HCT116 (cell line): ENCODE results near the gene LPXN. TPM values are rescaled to one million over a fixed set of nuclear protein-coding genes. Genes with fewer than 3 reads are reported as not detected.

Experiments
- ATAC-seq: fragments of 200-7000 bp; cut with Tn5 transposase; 2 replicates; pipeline ENCODE4 v1.9.1; 2020; ENCODE audit warnings: mild to moderate bottlenecking, moderate library complexity
- BruUV-seq: library from RNA; stranded (reverse); fragments of 400-500 nt; replicated peaks from 2 replicates; lab custom pipeline; 2021; lab: Mats Ljungman, UMichigan
- CTCF ChIA-PET: fragments of 300-600 bp; sonication (Branson Sonifier 250); formaldehyde crosslinking; loops from one replicate; lab custom pipeline; 2021; ENCODE audit warnings: antibody characterized with exemption; lab: Charles Lee
- POLR2A ChIA-PET: fragments of 300-600, 350-600 bp; sonication (Branson Sonifier 250); formaldehyde crosslinking; loops from one replicate; lab custom pipeline; 2021; ENCODE audit warnings: antibody characterized with exemption; lab: Charles Lee
- RAD21 ChIA-PET, 2 experiments: fragments of 300-600 bp; sonication (Branson Sonifier 250); formaldehyde crosslinking; loops; one replicate each; lab custom pipeline; 2023; ENCODE audit warnings: low total read pairs in 2 of 2; ENCODE audit not compliant: uncharacterized antibody in 2 of 2, unreplicated experiment in 2 of 2, low non-redundant PET in 1 of 2; lab: Charles Lee
- DNase-seq: peaks from one replicate; pipeline ENCODE4 v3.0.0-alpha.2; 2010; ENCODE audit warnings: low read depth, low spot score
- H2AFZ ChIP-seq: fragments of 200-600 bp; shearing (Covaris generic), sonication (generic); 2 replicates; pipeline ENCODE4 v1.6.1; 2017; ENCODE audit warnings: low read depth, mixed run types, mixed read lengths, antibody characterized with exemption, low read length; ENCODE audit not compliant: poor library complexity, severe bottlenecking
- H3K27ac ChIP-seq: 2 replicates; pipeline ENCODE4 v1.5.1; 2012; ENCODE audit warnings: low read depth, low read length
- H3K27me3 ChIP-seq: fragments of 200-600 bp; sonication (generic); 2 replicates; pipeline ENCODE4 v1.6.1; 2016; ENCODE audit warnings: mixed run types, low read length, mixed read lengths; ENCODE audit not compliant: insufficient read depth
- H3K36me3 ChIP-seq, 2 experiments: fragments of 200-500 bp in 1 of 2; fragments of 200-600 bp in 1 of 2; sonication (Bioruptor generic) in 1 of 2; sonication (generic) in 1 of 2; 2 replicates each; pipeline versions ENCODE4 v1.5.1 to v1.6.1; 2014 to 2016; ENCODE audit warnings: low read length in 2 of 2, inconsistent platforms in 1 of 2, mixed read lengths in 1 of 2, mixed run types in 1 of 2; ENCODE audit not compliant: insufficient read depth in 2 of 2, control insufficient read depth in 1 of 2
- H3K4me1 ChIP-seq, 2 experiments: fragments of 200-600 bp in 1 of 2; sonication (generic) in 1 of 2; 2 replicates each; pipeline versions ENCODE4 v1.5.1 to v1.6.1; 2012 to 2017; ENCODE audit warnings: low read length in 2 of 2, inconsistent platforms in 1 of 2, mild to moderate bottlenecking in 1 of 2, mixed read lengths in 1 of 2, mixed run types in 1 of 2, moderate library complexity in 1 of 2; ENCODE audit not compliant: insufficient read depth in 2 of 2, control insufficient read depth in 1 of 2
- H3K4me2 ChIP-seq: fragments of 200-600 bp; sonication (generic); 2 replicates; pipeline ENCODE4 v1.6.1; 2017; ENCODE audit warnings: mixed run types, low read length, mixed read lengths
- H3K4me3 ChIP-seq, 2 experiments: fragments of 200-600 bp in 1 of 2; sonication (generic) in 1 of 2; replicated peaks in 1 of 2; 2 replicates each; pipeline ENCODE4 v1.5.1; 2011 to 2016; ENCODE audit warnings: low read length in 2 of 2, control low read depth in 1 of 2, low read depth in 1 of 2, mild to moderate bottlenecking in 1 of 2, mixed read lengths in 1 of 2, mixed run types in 1 of 2
- H3K79me2 ChIP-seq: fragments of 200-600 bp; sonication (generic); 2 replicates; pipeline ENCODE4 v1.6.1; 2017; ENCODE audit warnings: mild to moderate bottlenecking, mixed run types, low read length, moderate library complexity, mixed read lengths; ENCODE audit not compliant: insufficient read depth
- H3K9ac ChIP-seq: fragments of 200-600 bp; sonication (generic); 2 replicates; pipeline ENCODE4 v1.6.1; 2016; ENCODE audit warnings: low read length, mixed read lengths
- H3K9me2 ChIP-seq: fragments of 200-600 bp; sonication (generic), shearing (Covaris generic); 2 replicates; pipeline ENCODE4 v1.6.1; 2017; ENCODE audit warnings: mixed run types, mild to moderate bottlenecking, moderate library complexity; ENCODE audit not compliant: insufficient read depth
- H3K9me3 ChIP-seq, 2 experiments: fragments of 200-500 bp in 1 of 2; fragments of 200-600 bp in 1 of 2; sonication (Bioruptor generic) in 1 of 2; sonication (generic) in 1 of 2; 2 replicates each; pipeline ENCODE4 v1.6.1; 2014 to 2017; ENCODE audit warnings: low read length in 2 of 2, mixed read lengths in 2 of 2, inconsistent platforms in 1 of 2, low read depth in 1 of 2, mild to moderate bottlenecking in 1 of 2, mixed run types in 1 of 2, moderate library complexity in 1 of 2; ENCODE audit not compliant: control insufficient read depth in 1 of 2, insufficient read depth in 1 of 2
- H4K20me1 ChIP-seq: fragments of 200-600 bp; sonication (generic), shearing (Covaris generic); 2 replicates; pipeline ENCODE4 v1.6.1; 2017; ENCODE audit warnings: mixed run types, mild to moderate bottlenecking, moderate library complexity; ENCODE audit not compliant: insufficient read depth
- ATF3 ChIP-seq: IDR thresholded peaks from 2 replicates; pipeline ENCODE4 v1.6.1; 2012
- CTCF ChIP-seq, 3 experiments: fragments of 200-600 bp in 1 of 3; sonication (generic) in 1 of 3; IDR thresholded peaks in 2 of 3; conservative IDR thresholded peaks in 1 of 3; 2 replicates each; pipeline ENCODE4 v1.5.1; 2012 to 2017; ENCODE audit warnings: low read depth in 2 of 3, low read length in 2 of 3, antibody characterized with exemption in 1 of 3, borderline replicate concordance in 1 of 3, control low read depth in 1 of 3, mild to moderate bottlenecking in 1 of 3, mixed read lengths in 1 of 3, mixed run types in 1 of 3, moderate library complexity in 1 of 3; ENCODE audit not compliant: insufficient read depth in 1 of 3
- EGR1 ChIP-seq: IDR thresholded peaks from 2 replicates; pipeline ENCODE4 v1.6.1; 2012; ENCODE audit warnings: low read depth
- ELF1 ChIP-seq: IDR thresholded peaks from 2 replicates; pipeline ENCODE4 v1.6.1; 2012; ENCODE audit warnings: low read depth, borderline replicate concordance
- EZH2phosphoT487 ChIP-seq: fragments of 200-600 bp; IDR thresholded peaks from 2 replicates; pipeline ENCODE4 v1.6.1; 2018; ENCODE audit warnings: antibody characterized with exemption, borderline replicate concordance
- FOSL1 ChIP-seq: IDR thresholded peaks from 2 replicates; pipeline ENCODE4 v1.6.1; 2012; ENCODE audit warnings: low read depth
- POLR2A ChIP-seq: IDR thresholded peaks from 2 replicates; pipeline ENCODE4 v1.7.0; 2011; ENCODE audit warnings: borderline replicate concordance; ENCODE audit not compliant: insufficient read depth, insufficient read length; ENCODE audit errors: extremely low read depth
- POLR2AphosphoS5 ChIP-seq: IDR thresholded peaks from 2 replicates; pipeline ENCODE4 v1.6.1; 2011; ENCODE audit warnings: mild to moderate bottlenecking, low read depth, low read length, moderate library complexity
- RAD21 ChIP-seq: IDR thresholded peaks from 2 replicates; pipeline ENCODE4 v1.6.1; 2012; ENCODE audit warnings: low read depth, mild to moderate bottlenecking
- REST ChIP-seq: IDR thresholded peaks from 2 replicates; pipeline ENCODE4 v1.6.1; 2012; ENCODE audit warnings: low read depth
- SP1 ChIP-seq: IDR thresholded peaks from 2 replicates; pipeline ENCODE4 v1.6.1; 2012; ENCODE audit warnings: low read depth
- SRF ChIP-seq: IDR thresholded peaks from 2 replicates; pipeline ENCODE4 v1.6.1; 2012; ENCODE audit warnings: low read depth
- YY1 ChIP-seq: IDR thresholded peaks from 2 replicates; pipeline ENCODE4 v1.6.1; 2011; ENCODE audit warnings: low read length, low read depth, moderate library complexity, mild to moderate bottlenecking; ENCODE audit not compliant: insufficient replicate concordance; ENCODE audit errors: extremely low read depth
- ZFX ChIP-seq: fragments of 450-650 bp; IDR thresholded peaks from 2 replicates; pipeline ENCODE4 v1.6.1; 2017
- intact Hi-C: fragments of 100-400 bp; cut with micrococcal nuclease; formaldehyde crosslinking; loops from 2 replicates; pipeline ENCODE4 v1.10.0; 2022
- total RNA-seq: library from RNA; stranded (reverse); gene quantifications from one replicate; pipeline ENCODE4 v1.2.1, GENCODE V29; 2021; ENCODE audit not compliant: unreplicated experiment

Gene LPXN
- total RNA-seq, 1 experiment from 2014 or later, result 3.6 TPM

GRCh38 chr11:58495906-58496305, 79.8 kb downstream of the LPXN start:
- ATAC-seq (no peak), DNase-seq (no peak)
- Histone ChIP-seq H3K27ac (no peak overlapping the region), H3K27me3 (0 out of 2 replicates have a peak, but pooled peaks cover 12% of the 10 kb centered on the region), H3K9me2 (no peaks in the 10 kb centered on the region), H3K79me2 (no peaks in the 10 kb centered on the region), H4K20me1 (no peaks in the 10 kb centered on the region), H3K36me3 (no peaks in the 10 kb centered on the region), H3K4me3 (no peak overlapping the region), H3K9ac (no peak overlapping the region), H3K9me3 (no peaks in the 10 kb centered on the region), H3K4me2 (no peak overlapping the region), H3K4me1 (no peaks in the 10 kb centered on the region), H2AFZ (no peak overlapping the region)
- ChIA-PET CTCF (interaction anchor here (1.0 kb wide), 1 partner anchor 28 kb away, joined by 3 read pairs; no protein-coding TSS in a partner anchor), RAD21 (interaction anchor here in 1 of 2 experiments (0.6 kb wide), 1 partner anchor 17 kb away, joined by 5 read pairs; no protein-coding TSS in a partner anchor), POLR2A (no interaction called here)
- TF ChIP-seq EGR1, result no peak
- 0 out of 6 replicates have a peak, but pooled peaks of 1 of the 3 experiments have one; percentile 7 for TF ChIP-seq CTCF (IDR thresholded peaks at IDR 0.05 in 2 of 3, conservative IDR thresholded peaks at IDR 0.05 in 1 of 3; ENCODE audit: borderline replicate concordance in 1 of 3, insufficient read depth in 1 of 3, low read depth in 2 of 3, low read length in 2 of 3)
- intact Hi-C loops, result no loop called here
- BruUV-seq, result no TSS peak

- H3K9me3 ChIP-seq, result no peaks in the 10 kb centered on the region
- TF ChIP-seq EZH2phosphoT487 (no peak), REST (no peak), ATF3 (no peak), ELF1 (no peak), RAD21 (no peak), ZFX (no peak), SRF (no peak), FOSL1 (no peak), SP1 (no peak), POLR2AphosphoS5 (no peak), EGR1 (no peak), POLR2A (no peak), YY1 (no peak)
- no peak overlapping the region for H3K4me3 ChIP-seq
- H2AFZ ChIP-seq, result no peak overlapping the region
- H3K9me2 ChIP-seq, result no peaks in the 10 kb centered on the region
- H3K4me2 ChIP-seq, result no peak overlapping the region
- H3K4me1 ChIP-seq, result no peaks in the 10 kb centered on the region
- intact Hi-C loops, result no loop called here
- H3K79me2 ChIP-seq, result no peaks in the 10 kb centered on the region
- H3K27ac ChIP-seq, result no peak overlapping the region
- H4K20me1 ChIP-seq, result no peaks in the 10 kb centered on the region
- H3K36me3 ChIP-seq, result no peaks in the 10 kb centered on the region
- DNase-seq, result no peak
- ChIA-PET POLR2A (interaction anchor here (0.6 kb wide), 1 partner anchor 827 kb away, joined by 3 read pairs; no protein-coding TSS in a partner anchor), RAD21 (no interaction called here), CTCF (no interaction called here)
- no peak overlapping the region for H3K9ac ChIP-seq
- 0 out of 2 replicates have a peak, but pooled peaks cover 12% of the 10 kb centered on the region for H3K27me3 ChIP-seq
- BruUV-seq, result no TSS peak
- no peak for ATAC-seq
These were observed 81.6 kb downstream of the LPXN start for GRCh38 chr11:58494101-58494500.
